K562 treated with DMSO at 1 percent for 24 hours (cell line): Measurements from ENCODE around the gene LCN12. TPM values are rescaled to one million over a fixed set of nuclear protein-coding genes. Genes with fewer than 3 reads are reported as not detected.

Experiments used
- total RNA-seq: library from RNA; unstranded; fragments of 300-600 nt; gene quantifications from 2 replicates; pipeline ENCODE4 v1.2.3, GENCODE V29; 2022; ENCODE audit warnings: low read depth; ENCODE audit not compliant: insufficient read depth

The LCN12 gene
- total RNA-seq: not detected in 2 replicates

GRCh38 chr9:136951541-136952320 lies at the start of gene LCN12:
LCN12 (plus strand) TSS chr9:136952273; CDS start chr9:136952328, 55 bp downstream.

GRCh38 chr9:136944519-136945332 lies 7.3 kb upstream of the LCN12 start, which contains the start of the genes C8G and FBXW5:
C8G (plus strand) TSS chr9:136945243; CDS start chr9:136945321, 78 bp downstream.
FBXW5 (minus strand) TSS chr9:136944738; CDS start chr9:136944083, 655 bp downstream.

DNA sequence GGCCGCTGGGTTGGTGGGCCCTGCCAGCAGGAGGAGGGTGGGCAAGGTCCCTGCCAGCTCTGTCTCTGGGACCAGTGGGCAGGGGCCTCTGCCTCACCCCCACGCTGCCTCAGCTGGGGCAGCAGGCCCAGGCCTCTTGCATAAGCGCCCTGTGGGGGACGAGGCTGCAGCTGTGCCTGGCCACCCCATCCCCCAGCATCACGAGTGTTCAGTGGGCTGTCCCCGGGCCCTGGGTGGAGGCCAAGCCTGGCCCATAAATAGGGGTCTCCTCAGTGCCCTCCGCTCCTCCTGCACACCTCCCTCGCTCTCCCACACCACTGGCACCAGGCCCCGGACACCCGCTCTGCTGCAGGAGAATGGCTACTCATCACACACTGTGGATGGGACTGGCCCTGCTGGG lies 25.1 kb downstream of the LCN12 start, which contains the start of gene PTGDS:
TSS of gene PTGDS (plus strand) at position 282 of the 400 bp plus-strand sequence. CDS start at position 357, 75 bp downstream.

GRCh38 chr9:136982232-136983051 lies 30.4 kb downstream of the LCN12 start, which contains the start of gene LCNL1:
LCNL1 (plus strand) TSS chr9:136982993; CDS start chr9:136983587, 594 bp downstream.

GRCh38 chr9:136991993-136992818 lies 40.1 kb downstream of the LCN12 start, which contains the start of gene PAXX:
PAXX (plus strand) TSS chr9:136992422; CDS start chr9:136992444, 22 bp downstream.

GRCh38 chr9:136996361-136997292 lies 44.6 kb downstream of the LCN12 start, which contains the start of gene CLIC3:
CLIC3 (minus strand) TSS chr9:136996568; CDS start chr9:136996543, 25 bp downstream.

Other genes with a start within 250 kb of the LCN12 start
- 17.6 and 20.5 TPM in 2 replicates for gene DIPK1B, start 239.7 kb upstream of the LCN12 start, total RNA-seq
- 0.50 TPM in 1 of 2 replicates, not detected in the other for gene LCN10, start 209.3 kb upstream of the LCN12 start, total RNA-seq
- gene LCN6, start 203.7 kb upstream of the LCN12 start, total RNA-seq: not detected in 2 replicates
- not detected in 2 replicates for gene LCN8, start 194.0 kb upstream of the LCN12 start, total RNA-seq
- gene LCN15, start 187.8 kb upstream of the LCN12 start, total RNA-seq: not detected in 2 replicates
- 80.0 and 85.0 TPM in 2 replicates for gene TMEM141, start 160.9 kb upstream of the LCN12 start, total RNA-seq
- gene CCDC183, start 155.9 kb upstream of the LCN12 start, total RNA-seq: 1.8 and 3.5 TPM in 2 replicates
- gene RABL6, start 144.3 kb upstream of the LCN12 start, total RNA-seq: 160 and 181 TPM in 2 replicates
- 12.3 and 15.9 TPM in 2 replicates for gene AJM1, start 109.8 kb upstream of the LCN12 start, total RNA-seq
- 163 and 193 TPM in 2 replicates for gene PHPT1, start 102.9 kb upstream of the LCN12 start, total RNA-seq
- gene MAMDC4, start 99.9 kb upstream of the LCN12 start, total RNA-seq: 1.9 and 3.1 TPM in 2 replicates
- 668 and 686 TPM in 2 replicates for gene EDF1, start 86.0 kb upstream of the LCN12 start, total RNA-seq
- 32.9 and 35.8 TPM in 2 replicates for gene TRAF2, start 65.8 kb upstream of the LCN12 start, total RNA-seq
- 150 and 189 TPM in 2 replicates for gene FBXW5, start 7.5 kb upstream of the LCN12 start, total RNA-seq
- gene C8G, start 7.0 kb upstream of the LCN12 start, total RNA-seq: 1.1 TPM in 1 of 2 replicates, not detected in the other
- gene PTGDS, start 25.2 kb downstream of the LCN12 start, total RNA-seq: 5.6 and 7.3 TPM in 2 replicates
- not detected in 2 replicates for gene LCNL1, start 30.7 kb downstream of the LCN12 start, total RNA-seq
- gene PAXX, start 40.1 kb downstream of the LCN12 start, total RNA-seq: 82.2 and 86.6 TPM in 2 replicates
- gene CLIC3, start 44.3 kb downstream of the LCN12 start, total RNA-seq: 0.64 and 1.7 TPM in 2 replicates
- gene ABCA2, start 76.0 kb downstream of the LCN12 start, total RNA-seq: 11.0 and 24.1 TPM in 2 replicates
- gene FUT7, start 79.8 kb downstream of the LCN12 start, total RNA-seq: not detected in 2 replicates
- 0.66 and 1.1 TPM in 2 replicates for gene NPDC1, start 93.9 kb downstream of the LCN12 start, total RNA-seq
- 0.21 TPM in 1 of 2 replicates, not detected in the other for gene ENTPD2, start 101.8 kb downstream of the LCN12 start, total RNA-seq
- 36.1 and 38.7 TPM in 2 replicates for gene SAPCD2, start 118.3 kb downstream of the LCN12 start, total RNA-seq
- 9.0 and 9.6 TPM in 2 replicates for gene UAP1L1, start 125.2 kb downstream of the LCN12 start, total RNA-seq
- gene MAN1B1, start 134.7 kb downstream of the LCN12 start, total RNA-seq: 52.5 and 56.8 TPM in 2 replicates
- gene DPP7, start 162.5 kb downstream of the LCN12 start, total RNA-seq: 187 and 232 TPM in 2 replicates
- 0.12 and 0.78 TPM in 2 replicates for gene GRIN1, start 186.9 kb downstream of the LCN12 start, total RNA-seq
- gene LRRC26, start 217.8 kb downstream of the LCN12 start, total RNA-seq: not detected in 2 replicates
- gene TMEM210, start 219.8 kb downstream of the LCN12 start, total RNA-seq: not detected in 2 replicates
- 57.0 and 62.9 TPM in 2 replicates for gene ANAPC2, start 236.3 kb downstream of the LCN12 start, total RNA-seq
- gene SSNA1, start 236.4 kb downstream of the LCN12 start, total RNA-seq: 231 and 245 TPM in 2 replicates
- 33.3 and 34.3 TPM in 2 replicates for gene TPRN, start 248.5 kb downstream of the LCN12 start, total RNA-seq